Neural progenitor cell (in vitro differentiated cells): ENCODE data around the gene ISM2. TPM values are rescaled to one million over a fixed set of nuclear protein-coding genes. Genes with fewer than 3 reads are reported as not detected.

ENCODE experiments used
- DNase-seq: peaks from one replicate; pipeline ENCODE4 v3.0.0-alpha.2; 2016; ENCODE audit warnings: low spot score
- H2AFZ ChIP-seq: fragments of 200-600 bp; sonication (generic); replicated peaks from 2 replicates; pipeline ENCODE4 v1.6.1; 2016; ENCODE audit warnings: antibody characterized with exemption
- H3F3A ChIP-seq: fragments of 200-600 bp; sonication (generic); 2 replicates; pipeline ENCODE4 v1.6.1; 2016; ENCODE audit warnings: antibody characterized with exemption, low read depth
- H3K27ac ChIP-seq: fragments of 200-600 bp; sonication (generic); 2 replicates; pipeline ENCODE4 v1.5.1; 2016; ENCODE audit warnings: mild to moderate bottlenecking
- H3K27me3 ChIP-seq: fragments of 200-600 bp; sonication (generic); 2 replicates; pipeline ENCODE4 v1.6.1; 2016; ENCODE audit warnings: mild to moderate bottlenecking, moderate library complexity
- H3K36me3 ChIP-seq: fragments of 200-600 bp; sonication (generic); 2 replicates; pipeline ENCODE4 v1.5.1; 2016
- H3K4me1 ChIP-seq: fragments of 200-600 bp; sonication (generic); 2 replicates; pipeline ENCODE4 v1.6.1; 2016; ENCODE audit warnings: mixed run types
- H3K4me2 ChIP-seq: fragments of 200-600 bp; sonication (generic); 2 replicates; pipeline ENCODE4 v1.6.1; 2016
- H3K4me3 ChIP-seq: fragments of 200-600 bp; sonication (generic); 2 replicates; pipeline ENCODE4 v1.5.1; 2016
- H3K79me2 ChIP-seq: fragments of 200-600 bp; sonication (generic); 2 replicates; pipeline ENCODE4 v1.6.1; 2016; ENCODE audit warnings: low read depth
- H3K9ac ChIP-seq: fragments of 200-600 bp; sonication (generic); 2 replicates; pipeline ENCODE4 v1.6.1; 2016
- H3K9me3 ChIP-seq: fragments of 200-600 bp; sonication (generic); 2 replicates; pipeline ENCODE4 v1.5.1; 2016; ENCODE audit warnings: low read depth
- H4K20me1 ChIP-seq: fragments of 200-600 bp; sonication (generic); 2 replicates; pipeline ENCODE4 v1.6.1; 2016; ENCODE audit warnings: low read depth
- H3K27ac Mint-ChIP-seq: 3 replicates; pipeline ENCODE4 v1.8.0; 2021; ENCODE audit warnings: mixed read lengths
- H3K27me3 Mint-ChIP-seq: 2 replicates; pipeline ENCODE4 v1.8.0; 2022; ENCODE audit warnings: low read depth, mild to moderate bottlenecking, inconsistent platforms, moderate library complexity, mixed read lengths; ENCODE audit not compliant: insufficient read depth
- H3K36me3 Mint-ChIP-seq: 3 replicates; pipeline ENCODE4 v1.8.0; 2021; ENCODE audit warnings: mixed read lengths
- H3K4me1 Mint-ChIP-seq: 3 replicates; pipeline ENCODE4 v1.8.0; 2021; ENCODE audit warnings: mixed read lengths
- H3K4me3 Mint-ChIP-seq: 3 replicates; pipeline ENCODE4 v1.8.0; 2021; ENCODE audit warnings: mild to moderate bottlenecking, moderate library complexity, mixed read lengths
- H3K9me3 Mint-ChIP-seq: 3 replicates; pipeline ENCODE4 v1.8.0; 2020; ENCODE audit warnings: mixed read lengths
- CTCF ChIP-seq: fragments of 200-600 bp; sonication (generic); IDR thresholded peaks from 2 replicates; pipeline ENCODE4 v1.5.1; 2017; ENCODE audit warnings: antibody characterized with exemption, mild to moderate bottlenecking
- EZH2 ChIP-seq: fragments of 200-600 bp; sonication (generic); IDR thresholded peaks from 2 replicates; pipeline ENCODE4 v1.6.1; 2017; ENCODE audit warnings: antibody characterized with exemption, mild to moderate bottlenecking, moderate library complexity
- EZH2phosphoT487 ChIP-seq: fragments of 200-600 bp; sonication (generic); IDR thresholded peaks from 2 replicates; pipeline ENCODE4 v1.6.1; 2017; ENCODE audit warnings: antibody characterized with exemption
- total RNA-seq: library from RNA; depleted of rRNA; stranded (reverse); fragments of >200 nt; gene quantifications from 2 replicates; pipeline ENCODE4 v1.2.3, GENCODE V29; 2015; ENCODE audit warnings: low replicate concordance

The ISM2 gene
- total RNA-seq, 1 donor from 2014 or later = 0.07 TPM

- Histone ChIP-seq H3K9ac (peak overlapping the region; percentile 83), H3K79me2 (peaks cover 59% of the 10 kb centered on the region), H3F3A (peaks cover 16% of the 10 kb centered on the region), H3K4me1 (peaks cover 9% of the 10 kb centered on the region), H3K9me3 (no peaks in the 10 kb centered on the region), H2AFZ (peak overlapping the region; percentile 90), H3K36me3 (peaks cover 7% of the 10 kb centered on the region), H3K27ac (peak overlapping the region; percentile 67), H3K4me2 (peak overlapping the region; percentile 87), H3K27me3 (no peaks in the 10 kb centered on the region), H4K20me1 (peaks cover 21% of the 10 kb centered on the region), H3K4me3 (peak overlapping the region; percentile 83)
- Mint-ChIP-seq H3K27me3 (peaks cover 3% of the 10 kb centered on the region), H3K4me1 (peaks cover 26% of the 10 kb centered on the region), H3K9me3 (no peaks in the 10 kb centered on the region), H3K27ac (peak overlapping the region; percentile 100), H3K4me3 (peak overlapping the region; percentile 100), H3K36me3 (peaks cover 24% of the 10 kb centered on the region)
- TF ChIP-seq CTCF (no peak), EZH2phosphoT487 (no peak), EZH2 (no peak)
- DNase-seq = no peak
These were observed 41.5 kb downstream of the ISM2 start for GRCh38 chr14:77457115-77457521.

- H3F3A ChIP-seq = peaks cover 16% of the 10 kb centered on the region
- H3K4me2 ChIP-seq = peak overlapping the region; percentile 87
- peaks cover 21% of the 10 kb centered on the region for H4K20me1 ChIP-seq
- H3K4me3 ChIP-seq = peak overlapping the region; percentile 83
- H3K4me1 Mint-ChIP-seq = peaks cover 26% of the 10 kb centered on the region
- H3K27me3 ChIP-seq = no peaks in the 10 kb centered on the region
- H3K79me2 ChIP-seq = peaks cover 50% of the 10 kb centered on the region
- H3K36me3 ChIP-seq = peaks cover 7% of the 10 kb centered on the region
- peaks cover 9% of the 10 kb centered on the region for H3K4me1 ChIP-seq
- H3K27ac ChIP-seq = no peak overlapping the region
- peaks cover 16% of the 10 kb centered on the region for H3K36me3 Mint-ChIP-seq
- no peaks in the 10 kb centered on the region for H3K9me3 ChIP-seq
- H3K27me3 Mint-ChIP-seq = peaks cover 3% of the 10 kb centered on the region
- peak overlapping the region; percentile 100 for H3K4me3 Mint-ChIP-seq
- no peaks in the 10 kb centered on the region for H3K9me3 Mint-ChIP-seq
- DNase-seq = no peak
- no peak for TF ChIP-seq EZH2
- no peak for TF ChIP-seq EZH2phosphoT487
- TF ChIP-seq CTCF = no peak
- H3K27ac Mint-ChIP-seq = no peak overlapping the region
- no peak overlapping the region for H3K9ac ChIP-seq
- no peak overlapping the region for H2AFZ ChIP-seq
These were observed 42.5 kb downstream of the ISM2 start for GRCh38 chr14:77455966-77456640.

- no peak overlapping the region for H2AFZ ChIP-seq
- no peak overlapping the region for H3K27ac Mint-ChIP-seq
- H3K4me1 ChIP-seq = no peaks in the 10 kb centered on the region
- H3K79me2 ChIP-seq = no peaks in the 10 kb centered on the region
- no peak for TF ChIP-seq EZH2phosphoT487
- TF ChIP-seq CTCF = no peak
- TF ChIP-seq EZH2 = no peak
- no peaks in the 10 kb centered on the region for H3K9me3 ChIP-seq
- H3K4me3 Mint-ChIP-seq = no peak overlapping the region
- no peaks in the 10 kb centered on the region for H3F3A ChIP-seq
- H3K36me3 ChIP-seq = no peaks in the 10 kb centered on the region
- H3K4me3 ChIP-seq = no peak overlapping the region
- H4K20me1 ChIP-seq = no peaks in the 10 kb centered on the region
- H3K36me3 Mint-ChIP-seq = peaks cover 22% of the 10 kb centered on the region
- H3K4me1 Mint-ChIP-seq = no peaks in the 10 kb centered on the region
- H3K4me2 ChIP-seq = no peak overlapping the region
- H3K27ac ChIP-seq = no peak overlapping the region
- H3K27me3 ChIP-seq = no peaks in the 10 kb centered on the region
- H3K9ac ChIP-seq = no peak overlapping the region
- no peak for DNase-seq
- H3K27me3 Mint-ChIP-seq = no peaks in the 10 kb centered on the region
- H3K9me3 Mint-ChIP-seq = no peaks in the 10 kb centered on the region
These were observed 56.4 kb downstream of the ISM2 start for GRCh38 chr14:77442196-77442595.
